A673 (cell line): ENCODE results near the gene ZNF462. TPM values are rescaled to one million over a fixed set of nuclear protein-coding genes. Genes with fewer than 3 reads are reported as not detected.

Experiments
- BruUV-seq: library from RNA; stranded (reverse); fragments of 400-500 nt; replicated peaks from 2 replicates; lab custom pipeline; 2021; lab: Mats Ljungman, UMichigan
- CTCF ChIA-PET: fragments of 300-600 bp; sonication (Branson Sonifier 250); formaldehyde crosslinking; loops from one replicate; lab custom pipeline; 2022; ENCODE audit warnings: antibody characterized with exemption; lab: Charles Lee
- POLR2A ChIA-PET: fragments of 300-600 bp; sonication (Branson Sonifier 250); formaldehyde crosslinking; loops from one replicate; lab custom pipeline; 2022; ENCODE audit warnings: antibody characterized with exemption; ENCODE audit not compliant: low non-redundant PET; lab: Charles Lee
- DNase-seq: peaks from one replicate; pipeline ENCODE4 v3.0.0-alpha.2; 2015; ENCODE audit warnings: low spot score
- H3K27ac ChIP-seq: fragments of 200-600 bp; sonication (generic); 2 replicates; pipeline ENCODE4 v1.5.1; 2016; ENCODE audit warnings: mixed run types, low read depth, mild to moderate bottlenecking, mixed read lengths, antibody characterized with exemption, low read length; ENCODE audit not compliant: poor library complexity, severe bottlenecking
- H3K27me3 ChIP-seq: fragments of 200-600 bp; sonication (generic); replicated peaks from 2 replicates; pipeline ENCODE4 v1.6.1; 2017; ENCODE audit warnings: mixed run types, low read depth, mild to moderate bottlenecking, mixed read lengths, antibody characterized with exemption, low read length; ENCODE audit not compliant: insufficient read depth, poor library complexity
- H3K36me3 ChIP-seq: fragments of 200-600 bp; sonication (generic); 2 replicates; pipeline ENCODE4 v1.6.1; 2016; ENCODE audit warnings: mixed run types, mild to moderate bottlenecking, mixed read lengths, antibody characterized with exemption, low read length; ENCODE audit not compliant: insufficient read depth, poor library complexity, severe bottlenecking
- H3K4me1 ChIP-seq: fragments of 200-600 bp; sonication (generic); 2 replicates; pipeline ENCODE4 v1.6.1; 2017; ENCODE audit warnings: mixed run types, mild to moderate bottlenecking, mixed read lengths, antibody characterized with exemption, low read length; ENCODE audit not compliant: insufficient read depth, poor library complexity, severe bottlenecking
- H3K4me3 ChIP-seq: fragments of 200-600 bp; sonication (generic); 2 replicates; pipeline ENCODE4 v1.5.1; 2016; ENCODE audit warnings: low read depth, mixed run types, mild to moderate bottlenecking, mixed read lengths, low read length; ENCODE audit not compliant: poor library complexity, severe bottlenecking
- H3K9me3 ChIP-seq: fragments of 200-600 bp; sonication (generic); 2 replicates; pipeline ENCODE4 v1.6.1; 2016; ENCODE audit warnings: mixed run types, low read depth, mild to moderate bottlenecking, mixed read lengths, antibody characterized with exemption, low read length; ENCODE audit not compliant: poor library complexity, severe bottlenecking
- EZH2 ChIP-seq: fragments of 200-600 bp; sonication (generic); IDR thresholded peaks from 2 replicates; pipeline ENCODE4 v1.6.1; 2017; ENCODE audit warnings: borderline replicate concordance, low read depth, mild to moderate bottlenecking, mixed read lengths, antibody characterized with exemption, low read length; ENCODE audit not compliant: poor library complexity, severe bottlenecking
- intact Hi-C: fragments of 100-400 bp; cut with micrococcal nuclease; formaldehyde crosslinking; loops from one replicate; pipeline ENCODE4 v1.10.0; 2022; ENCODE audit not compliant: unreplicated experiment
- total RNA-seq: library from RNA; stranded (reverse); gene quantifications from 2 replicates; pipeline ENCODE4 v1.2.3, GENCODE V29; 2021
- TF ChIP-seq, protein P1 (sequence below): fragments of 300-800, 200-600 bp; sonication (generic); conservative IDR thresholded peaks from 2 replicates; pipeline ENCODE4 v1.5.1; 2017; ENCODE audit warnings: low read depth, mild to moderate bottlenecking, antibody characterized with exemption, low read length, moderate library complexity, mixed read lengths

Gene ZNF462
- total RNA-seq, 1 experiment from 2014 or later = 40.5 TPM

DNA sequence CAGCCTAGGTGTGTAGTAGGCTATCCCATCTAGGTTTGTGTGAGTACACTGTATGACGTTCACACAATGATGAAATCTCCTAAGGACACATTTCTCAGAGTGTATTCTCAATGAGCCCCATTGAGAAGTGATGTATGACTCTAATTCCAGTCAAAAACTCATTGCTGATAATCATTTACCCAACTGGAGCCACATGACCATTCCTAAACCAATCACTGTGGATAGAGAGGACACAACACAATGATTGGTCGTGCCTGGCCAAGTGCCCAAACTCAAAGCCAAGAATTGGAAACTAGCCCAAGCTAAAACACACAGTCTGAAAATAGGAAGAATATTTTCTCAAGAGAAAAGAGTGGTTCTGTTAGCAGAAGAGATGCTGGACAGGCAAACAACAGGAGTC is 191.2 kb downstream of the ZNF462 start:
- TF ChIP-seq, protein P1, sequence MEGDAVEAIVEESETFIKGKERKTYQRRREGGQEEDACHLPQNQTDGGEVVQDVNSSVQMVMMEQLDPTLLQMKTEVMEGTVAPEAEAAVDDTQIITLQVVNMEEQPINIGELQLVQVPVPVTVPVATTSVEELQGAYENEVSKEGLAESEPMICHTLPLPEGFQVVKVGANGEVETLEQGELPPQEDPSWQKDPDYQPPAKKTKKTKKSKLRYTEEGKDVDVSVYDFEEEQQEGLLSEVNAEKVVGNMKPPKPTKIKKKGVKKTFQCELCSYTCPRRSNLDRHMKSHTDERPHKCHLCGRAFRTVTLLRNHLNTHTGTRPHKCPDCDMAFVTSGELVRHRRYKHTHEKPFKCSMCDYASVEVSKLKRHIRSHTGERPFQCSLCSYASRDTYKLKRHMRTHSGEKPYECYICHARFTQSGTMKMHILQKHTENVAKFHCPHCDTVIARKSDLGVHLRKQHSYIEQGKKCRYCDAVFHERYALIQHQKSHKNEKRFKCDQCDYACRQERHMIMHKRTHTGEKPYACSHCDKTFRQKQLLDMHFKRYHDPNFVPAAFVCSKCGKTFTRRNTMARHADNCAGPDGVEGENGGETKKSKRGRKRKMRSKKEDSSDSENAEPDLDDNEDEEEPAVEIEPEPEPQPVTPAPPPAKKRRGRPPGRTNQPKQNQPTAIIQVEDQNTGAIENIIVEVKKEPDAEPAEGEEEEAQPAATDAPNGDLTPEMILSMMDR = no peak
- TF ChIP-seq EZH2 = no peak
- Histone ChIP-seq H3K9me3 (no peaks in the 10 kb centered on the region), H3K4me3 (no peak overlapping the region), H3K4me1 (no peaks in the 10 kb centered on the region), H3K36me3 (no peaks in the 10 kb centered on the region), H3K27ac (no peak overlapping the region), H3K27me3 (no peaks in the 10 kb centered on the region)
- ChIA-PET CTCF (no interaction called here), POLR2A (no interaction called here)
- no TSS peak for BruUV-seq
- intact Hi-C loops = no loop called here
- DNase-seq = no peak

- Histone ChIP-seq H3K36me3 (no peaks in the 10 kb centered on the region), H3K4me1 (no peaks in the 10 kb centered on the region), H3K4me3 (no peak overlapping the region), H3K27me3 (no peaks in the 10 kb centered on the region), H3K27ac (no peak overlapping the region), H3K9me3 (no peaks in the 10 kb centered on the region)
- ChIA-PET CTCF (no interaction called here), POLR2A (no interaction called here)
- no TSS peak for BruUV-seq
- intact Hi-C loops = no loop called here
- TF ChIP-seq, protein P1 = no peak
- no peak for TF ChIP-seq EZH2
- no peak for DNase-seq
These were observed 196.3 kb downstream of the ZNF462 start for GRCh38 chr9:107059220-107059619.

GRCh38 chr9:107060062-107060461 is 197.1 kb downstream of the ZNF462 start:
- no peak for TF ChIP-seq EZH2
- TF ChIP-seq, protein P1 = no peak
- Histone ChIP-seq H3K27ac (no peak overlapping the region), H3K9me3 (no peaks in the 10 kb centered on the region), H3K27me3 (no peaks in the 10 kb centered on the region), H3K36me3 (no peaks in the 10 kb centered on the region), H3K4me3 (no peak overlapping the region), H3K4me1 (no peaks in the 10 kb centered on the region)
- BruUV-seq = no TSS peak
- CTCF ChIA-PET = no interaction called here
- DNase-seq = no peak
- POLR2A ChIA-PET = no interaction called here
- intact Hi-C loops = no loop called here
